PC-9 (cell line): Measurements from ENCODE around the gene RNF13. TPM values are rescaled to one million over a fixed set of nuclear protein-coding genes. Genes with fewer than 3 reads are reported as not detected.

Source experiments
- BruUV-seq: library from RNA; stranded (reverse); fragments of 400-500 nt; replicated peaks from 2 replicates; lab custom pipeline; 2021; lab: Mats Ljungman, UMichigan
- CTCF ChIA-PET: fragments of 300-600 bp; sonication (Branson Sonifier 250); formaldehyde crosslinking; loops from one replicate; lab custom pipeline; 2022; ENCODE audit warnings: antibody characterized with exemption; lab: Charles Lee
- POLR2A ChIA-PET: fragments of 300-600 bp; sonication (Branson Sonifier 250); formaldehyde crosslinking; loops from one replicate; lab custom pipeline; 2022; ENCODE audit warnings: antibody characterized with exemption; ENCODE audit not compliant: unreplicated experiment; lab: Charles Lee
- DNase-seq, 2 experiments: peaks; one replicate each; pipeline versions ENCODE4 v3.0.0 to v3.0.0-alpha.2; 2015 to 2022; ENCODE audit warnings: mixed read lengths in 1 of 2
- H2AFZ ChIP-seq: fragments of 200-600 bp; sonication (generic); 2 replicates; pipeline ENCODE4 v1.8.1; 2017; ENCODE audit warnings: antibody characterized with exemption
- H3F3A ChIP-seq: fragments of 200-600 bp; sonication (generic); 2 replicates; pipeline ENCODE4 v1.8.1; 2017; ENCODE audit warnings: antibody characterized with exemption, mild to moderate bottlenecking, low read depth; ENCODE audit not compliant: insufficient read depth
- H3K27ac ChIP-seq: fragments of 200-600 bp; sonication (generic); 2 replicates; pipeline ENCODE4 v1.6.1; 2016; ENCODE audit warnings: mixed run types
- H3K27me3 ChIP-seq: fragments of 200-600 bp; sonication (generic); 2 replicates; pipeline ENCODE4 v1.6.1; 2016; ENCODE audit warnings: low read depth, mixed run types; ENCODE audit not compliant: insufficient read depth
- H3K36me3 ChIP-seq: fragments of 200-600 bp; sonication (generic); 2 replicates; pipeline ENCODE4 v1.6.1; 2016; ENCODE audit warnings: low read depth, mixed run types
- H3K4me1 ChIP-seq: fragments of 200-600 bp; sonication (generic); replicated peaks from 2 replicates; pipeline ENCODE4 v1.6.1; 2016; ENCODE audit warnings: mixed run types; ENCODE audit not compliant: insufficient read depth
- H3K4me2 ChIP-seq: fragments of 200-600 bp; sonication (generic); 2 replicates; pipeline ENCODE4 v1.6.1; 2017; ENCODE audit warnings: mixed run types
- H3K4me3 ChIP-seq: fragments of 200-600 bp; sonication (generic); 2 replicates; pipeline ENCODE4 v1.6.1; 2016; ENCODE audit warnings: mixed run types
- H3K79me2 ChIP-seq: fragments of 200-600 bp; sonication (generic); 2 replicates; pipeline ENCODE4 v1.6.1; 2017; ENCODE audit warnings: low read depth, mixed run types
- H3K9me2 ChIP-seq: fragments of 200-600 bp; sonication (generic); 2 replicates; pipeline ENCODE4 v1.8.1; 2017; ENCODE audit warnings: mild to moderate bottlenecking; ENCODE audit not compliant: insufficient read depth
- H3K9me3 ChIP-seq: fragments of 200-600 bp; sonication (generic); 2 replicates; pipeline ENCODE4 v1.8.1; 2016; ENCODE audit warnings: low read depth; ENCODE audit not compliant: insufficient read depth
- H4K20me1 ChIP-seq: fragments of 200-600 bp; sonication (generic); 2 replicates; pipeline ENCODE4 v1.8.1; 2017; ENCODE audit not compliant: insufficient read depth
- EZH2 ChIP-seq: fragments of 200-600 bp; sonication (generic); IDR thresholded peaks from 2 replicates; pipeline ENCODE4 v1.8.0; 2017; ENCODE audit warnings: antibody characterized with exemption, low read depth
- intact Hi-C: fragments of 100-400 bp; cut with micrococcal nuclease; formaldehyde crosslinking; loops from one replicate; pipeline ENCODE4 v1.10.0; 2022; ENCODE audit not compliant: unreplicated experiment
- total RNA-seq: library from RNA; stranded (reverse); gene quantifications from 2 replicates; pipeline ENCODE4 v1.2.3, GENCODE V29; 2021
- TF ChIP-seq, protein P1 (sequence below): fragments of 200-600 bp; sonication (generic); conservative IDR thresholded peaks from 2 replicates; pipeline ENCODE4 v1.6.1; 2017; ENCODE audit warnings: mixed run types, antibody characterized with exemption, mild to moderate bottlenecking, moderate library complexity

The RNF13 gene
- total RNA-seq, 1 experiment from 2014 or later: 65.0 TPM

DNA sequence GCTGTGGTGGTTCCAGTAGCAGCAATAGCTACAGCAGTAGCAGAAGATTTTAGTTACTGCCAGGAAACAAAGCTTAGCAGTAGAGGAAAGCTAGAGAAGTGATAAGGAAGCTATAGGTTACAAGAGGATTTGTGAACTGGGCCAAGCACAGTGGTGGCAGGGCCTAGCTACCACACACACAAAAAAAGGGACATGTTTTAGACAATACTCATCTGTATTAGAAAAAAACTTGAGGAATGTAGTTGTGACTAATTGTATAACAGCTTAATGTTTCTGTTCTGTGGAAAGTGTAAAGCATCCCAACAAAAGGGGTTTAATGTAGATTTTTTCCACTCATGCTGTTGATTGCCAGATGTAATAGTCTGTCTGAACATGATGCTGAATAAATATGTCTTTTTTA is 187.6 kb downstream of the RNF13 start:
- TF ChIP-seq, protein P1, sequence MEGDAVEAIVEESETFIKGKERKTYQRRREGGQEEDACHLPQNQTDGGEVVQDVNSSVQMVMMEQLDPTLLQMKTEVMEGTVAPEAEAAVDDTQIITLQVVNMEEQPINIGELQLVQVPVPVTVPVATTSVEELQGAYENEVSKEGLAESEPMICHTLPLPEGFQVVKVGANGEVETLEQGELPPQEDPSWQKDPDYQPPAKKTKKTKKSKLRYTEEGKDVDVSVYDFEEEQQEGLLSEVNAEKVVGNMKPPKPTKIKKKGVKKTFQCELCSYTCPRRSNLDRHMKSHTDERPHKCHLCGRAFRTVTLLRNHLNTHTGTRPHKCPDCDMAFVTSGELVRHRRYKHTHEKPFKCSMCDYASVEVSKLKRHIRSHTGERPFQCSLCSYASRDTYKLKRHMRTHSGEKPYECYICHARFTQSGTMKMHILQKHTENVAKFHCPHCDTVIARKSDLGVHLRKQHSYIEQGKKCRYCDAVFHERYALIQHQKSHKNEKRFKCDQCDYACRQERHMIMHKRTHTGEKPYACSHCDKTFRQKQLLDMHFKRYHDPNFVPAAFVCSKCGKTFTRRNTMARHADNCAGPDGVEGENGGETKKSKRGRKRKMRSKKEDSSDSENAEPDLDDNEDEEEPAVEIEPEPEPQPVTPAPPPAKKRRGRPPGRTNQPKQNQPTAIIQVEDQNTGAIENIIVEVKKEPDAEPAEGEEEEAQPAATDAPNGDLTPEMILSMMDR: no peak
- TF ChIP-seq EZH2: no peak
- H3K4me2 ChIP-seq: no peak overlapping the region
- H3K4me1 ChIP-seq: peaks cover 4% of the 10 kb centered on the region; the same call in 1 of the 2 replicates
- H2AFZ ChIP-seq: no peak overlapping the region
- no peaks in the 10 kb centered on the region for H3K36me3 ChIP-seq
- DNase-seq: no peak
- BruUV-seq: no TSS peak
- no peak overlapping the region for H3K4me3 ChIP-seq
- no peaks in the 10 kb centered on the region for H3K9me2 ChIP-seq
- no peaks in the 10 kb centered on the region for H3K27me3 ChIP-seq
- POLR2A ChIA-PET: no interaction called here
- CTCF ChIA-PET: no interaction called here
- no peaks in the 10 kb centered on the region for H3F3A ChIP-seq
- no peaks in the 10 kb centered on the region for H3K79me2 ChIP-seq
- no peaks in the 10 kb centered on the region for H3K9me3 ChIP-seq
- no peak overlapping the region for H3K27ac ChIP-seq
- no peaks in the 10 kb centered on the region for H4K20me1 ChIP-seq
- intact Hi-C loops: no loop called here

- intact Hi-C loops: no loop called here
- Histone ChIP-seq H3K79me2 (no peaks in the 10 kb centered on the region), H2AFZ (no peak overlapping the region), H3K27me3 (no peaks in the 10 kb centered on the region), H3K9me2 (no peaks in the 10 kb centered on the region), H3K4me2 (no peak overlapping the region), H4K20me1 (no peaks in the 10 kb centered on the region), H3K4me1 (peaks cover 10% of the 10 kb centered on the region; the same call in 1 of the 2 replicates), H3K27ac (no peak overlapping the region), H3K4me3 (no peak overlapping the region), H3K9me3 (no peaks in the 10 kb centered on the region), H3K36me3 (no peaks in the 10 kb centered on the region), H3F3A (no peaks in the 10 kb centered on the region)
- TF ChIP-seq EZH2: no peak
- TF ChIP-seq, protein P1: no peak
- ChIA-PET CTCF (no interaction called here), POLR2A (interaction anchor here (0.7 kb wide), 1 partner anchor 36 kb away, joined by 3 read pairs; no protein-coding TSS in a partner anchor)
- BruUV-seq: no TSS peak
- no peak for DNase-seq
Observed at GRCh38 chr3:150005243-150006112, 192.5 kb downstream of the RNF13 start.

DNA sequence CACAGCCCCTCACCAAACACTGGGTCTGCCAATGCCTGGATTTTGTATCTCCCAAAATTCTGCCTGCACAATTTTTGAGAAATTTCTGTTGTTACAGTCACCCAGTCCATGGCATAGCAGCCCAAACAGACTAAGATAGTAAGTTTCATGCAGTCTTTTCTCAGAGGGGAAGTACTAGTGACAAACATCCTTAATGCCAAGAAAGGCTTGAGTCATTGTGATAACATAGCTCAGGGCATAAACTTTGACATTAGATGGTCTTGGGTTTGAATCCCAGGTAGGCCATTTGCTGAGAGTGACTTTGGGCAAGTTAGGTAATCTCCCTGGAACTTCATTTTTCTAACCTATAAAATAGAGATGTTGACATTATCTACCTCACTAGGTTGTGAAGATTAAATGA is 193.8 kb downstream of the RNF13 start:
- no peak overlapping the region for H3K4me2 ChIP-seq
- H2AFZ ChIP-seq: no peak overlapping the region
- ChIA-PET CTCF (no interaction called here), POLR2A (interaction anchor here (0.6 kb wide), 1 partner anchor 22 kb away, joined by 4 read pairs; no protein-coding TSS in a partner anchor)
- no peaks in the 10 kb centered on the region for H3K9me2 ChIP-seq
- H4K20me1 ChIP-seq: no peaks in the 10 kb centered on the region
- H3K79me2 ChIP-seq: no peaks in the 10 kb centered on the region
- TF ChIP-seq, protein P1: no peak
- TF ChIP-seq EZH2: no peak
- intact Hi-C loops: no loop called here
- H3K36me3 ChIP-seq: no peaks in the 10 kb centered on the region
- BruUV-seq: no TSS peak
- H3K27ac ChIP-seq: no peak overlapping the region
- H3F3A ChIP-seq: no peaks in the 10 kb centered on the region
- H3K4me1 ChIP-seq: peaks cover 10% of the 10 kb centered on the region; the same call in 1 of the 2 replicates
- no peaks in the 10 kb centered on the region for H3K27me3 ChIP-seq
- no peak overlapping the region for H3K4me3 ChIP-seq
- no peaks in the 10 kb centered on the region for H3K9me3 ChIP-seq
- DNase-seq: no peak

Other genes starting within 250 kb of the RNF13 start
- gene WWTR1, start 155.2 kb upstream of the RNF13 start, total RNA-seq: 73.5 and 85.3 TPM in 2 replicates
- 58.2 and 74.7 TPM in 2 replicates for gene COMMD2, start 60.7 kb upstream of the RNF13 start, total RNA-seq
- gene ANKUB1, start 20.7 kb upstream of the RNF13 start, total RNA-seq: not detected in 2 replicates
- 164 and 187 TPM in 2 replicates for gene PFN2, start 157.7 kb downstream of the RNF13 start, total RNA-seq